SU-DHL-6 (cell line): Measurements from ENCODE around the gene CTBP1.

Experiments
- EZH2phosphoT487 ChIP-seq: fragments of 200-600 bp; sonication (generic), shearing (Covaris generic); conservative IDR thresholded peaks from 2 replicates; pipeline ENCODE4 v1.6.1; 2018; ENCODE audit warnings: mild to moderate bottlenecking, antibody characterized with exemption, low read length, moderate library complexity, mixed read lengths
- TF ChIP-seq, protein P1 (sequence below): fragments of 200-600 bp; sonication (generic); IDR thresholded peaks from one replicate; pipeline ENCODE4 v1.5.1; 2017; ENCODE audit warnings: antibody characterized with exemption, mild to moderate bottlenecking, low read length, moderate library complexity; ENCODE audit not compliant: insufficient read depth, poor library complexity, severe bottlenecking

DNA sequence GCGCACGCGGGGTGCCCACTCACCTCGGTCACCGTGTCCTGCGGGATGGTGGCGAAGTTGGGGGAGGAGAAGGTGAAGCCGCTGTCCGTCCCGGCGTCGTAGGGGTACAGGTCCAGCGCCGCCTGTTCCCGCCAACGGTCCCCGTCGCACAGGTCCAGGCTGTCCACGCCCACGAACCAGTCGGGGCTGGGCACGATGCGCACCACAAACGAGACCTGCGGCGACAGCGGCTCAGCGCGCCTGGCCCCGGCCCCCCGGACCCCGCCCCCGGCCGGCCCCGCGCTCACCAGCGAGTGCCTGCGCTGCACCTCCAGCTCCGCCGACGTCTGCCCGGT, 78.0 kb downstream of the CTBP1 start:
- TF ChIP-seq, protein P1, sequence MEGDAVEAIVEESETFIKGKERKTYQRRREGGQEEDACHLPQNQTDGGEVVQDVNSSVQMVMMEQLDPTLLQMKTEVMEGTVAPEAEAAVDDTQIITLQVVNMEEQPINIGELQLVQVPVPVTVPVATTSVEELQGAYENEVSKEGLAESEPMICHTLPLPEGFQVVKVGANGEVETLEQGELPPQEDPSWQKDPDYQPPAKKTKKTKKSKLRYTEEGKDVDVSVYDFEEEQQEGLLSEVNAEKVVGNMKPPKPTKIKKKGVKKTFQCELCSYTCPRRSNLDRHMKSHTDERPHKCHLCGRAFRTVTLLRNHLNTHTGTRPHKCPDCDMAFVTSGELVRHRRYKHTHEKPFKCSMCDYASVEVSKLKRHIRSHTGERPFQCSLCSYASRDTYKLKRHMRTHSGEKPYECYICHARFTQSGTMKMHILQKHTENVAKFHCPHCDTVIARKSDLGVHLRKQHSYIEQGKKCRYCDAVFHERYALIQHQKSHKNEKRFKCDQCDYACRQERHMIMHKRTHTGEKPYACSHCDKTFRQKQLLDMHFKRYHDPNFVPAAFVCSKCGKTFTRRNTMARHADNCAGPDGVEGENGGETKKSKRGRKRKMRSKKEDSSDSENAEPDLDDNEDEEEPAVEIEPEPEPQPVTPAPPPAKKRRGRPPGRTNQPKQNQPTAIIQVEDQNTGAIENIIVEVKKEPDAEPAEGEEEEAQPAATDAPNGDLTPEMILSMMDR: no peak
- TF ChIP-seq EZH2phosphoT487: no peak
